IPS-15b (cell line): ENCODE measurements around the gene HDGFL2.

Experiments used
- H3K27me3 ChIP-seq: one replicate; pipeline ENCODE4 v1.6.1; 2013; ENCODE audit warnings: low read length; ENCODE audit not compliant: control insufficient read depth, insufficient read depth
- H3K36me3 ChIP-seq: one replicate; pipeline ENCODE4 v1.6.1; 2013; ENCODE audit warnings: low read length; ENCODE audit not compliant: control insufficient read depth, insufficient read depth
- H3K4me1 ChIP-seq: one replicate; pipeline ENCODE4 v1.6.1; 2013; ENCODE audit warnings: mild to moderate bottlenecking, low read length; ENCODE audit not compliant: control insufficient read depth, insufficient read depth
- H3K4me3 ChIP-seq: one replicate; pipeline ENCODE4 v1.5.1; 2013; ENCODE audit warnings: low read depth, low read length
- H3K9ac ChIP-seq: one replicate; pipeline ENCODE4 v1.6.1; 2013; ENCODE audit warnings: low read depth, mild to moderate bottlenecking, low read length
- H3K9me3 ChIP-seq: one replicate; pipeline ENCODE4 v1.6.1; 2013; ENCODE audit warnings: mild to moderate bottlenecking, low read length; ENCODE audit not compliant: control insufficient read depth, insufficient read depth

The HDGFL2 gene

DNA sequence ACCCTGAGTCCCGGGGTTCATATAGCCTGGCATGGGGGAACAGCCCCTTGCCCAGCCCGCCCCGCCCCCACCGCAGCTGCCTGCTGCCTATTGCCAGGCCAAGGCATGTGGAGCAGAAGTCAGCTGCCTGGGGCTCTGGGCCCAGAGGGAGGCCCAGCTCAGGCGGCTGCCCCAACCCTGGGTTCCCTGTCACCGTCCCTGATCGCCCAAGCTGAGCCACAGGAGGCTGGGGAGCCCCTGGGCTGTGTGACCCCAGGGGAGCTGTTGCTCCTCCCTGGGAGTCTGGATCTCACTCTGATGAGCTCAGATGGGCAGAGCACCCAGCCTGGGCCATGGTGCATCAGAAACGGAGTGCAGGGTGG lies 44.8 kb downstream of the HDGFL2 start:
- H3K27me3 ChIP-seq, result peaks cover 2% of the 10 kb centered on the region
- H3K9ac ChIP-seq, result no peak overlapping the region
- H3K9me3 ChIP-seq, result no peaks in the 10 kb centered on the region
- H3K36me3 ChIP-seq, result no peaks in the 10 kb centered on the region
- H3K4me1 ChIP-seq, result no peaks in the 10 kb centered on the region
- H3K4me3 ChIP-seq, result no peak overlapping the region

DNA sequence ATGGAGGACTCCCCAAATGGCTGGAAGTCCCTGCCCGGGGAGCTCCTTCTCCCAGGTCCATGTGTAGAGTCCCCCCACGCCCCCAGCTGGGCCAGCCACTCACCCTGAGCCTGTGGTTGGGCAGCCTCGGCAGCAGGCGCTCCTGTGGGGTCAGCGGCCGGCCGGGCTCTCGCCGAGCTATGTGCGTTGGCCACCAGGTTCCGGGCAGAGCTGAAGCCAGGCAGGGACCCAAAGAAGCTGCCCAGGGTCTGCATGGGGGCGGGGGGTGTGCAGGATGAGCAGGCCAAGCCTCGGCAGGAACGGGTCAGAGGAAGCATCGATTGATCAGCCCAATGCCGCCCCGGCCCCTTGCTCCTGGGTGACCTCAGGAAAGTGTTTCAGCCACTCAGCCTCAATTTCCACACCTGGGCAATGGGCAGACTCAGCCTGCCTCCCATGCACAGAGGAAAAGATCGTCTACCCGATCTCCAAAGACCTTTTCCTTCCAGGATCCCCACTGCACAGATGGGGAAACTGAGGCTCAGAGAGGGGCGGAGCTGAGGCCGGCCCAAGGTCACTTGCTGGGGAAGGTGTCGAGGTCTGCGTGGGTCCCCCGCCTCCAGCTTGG lies 45.5 kb downstream of the HDGFL2 start:
- H3K9ac ChIP-seq, result no peak overlapping the region
- H3K4me3 ChIP-seq, result no peak overlapping the region
- H3K36me3 ChIP-seq, result no peaks in the 10 kb centered on the region
- H3K4me1 ChIP-seq, result no peaks in the 10 kb centered on the region
- H3K9me3 ChIP-seq, result no peaks in the 10 kb centered on the region
- peaks cover 2% of the 10 kb centered on the region for H3K27me3 ChIP-seq

DNA sequence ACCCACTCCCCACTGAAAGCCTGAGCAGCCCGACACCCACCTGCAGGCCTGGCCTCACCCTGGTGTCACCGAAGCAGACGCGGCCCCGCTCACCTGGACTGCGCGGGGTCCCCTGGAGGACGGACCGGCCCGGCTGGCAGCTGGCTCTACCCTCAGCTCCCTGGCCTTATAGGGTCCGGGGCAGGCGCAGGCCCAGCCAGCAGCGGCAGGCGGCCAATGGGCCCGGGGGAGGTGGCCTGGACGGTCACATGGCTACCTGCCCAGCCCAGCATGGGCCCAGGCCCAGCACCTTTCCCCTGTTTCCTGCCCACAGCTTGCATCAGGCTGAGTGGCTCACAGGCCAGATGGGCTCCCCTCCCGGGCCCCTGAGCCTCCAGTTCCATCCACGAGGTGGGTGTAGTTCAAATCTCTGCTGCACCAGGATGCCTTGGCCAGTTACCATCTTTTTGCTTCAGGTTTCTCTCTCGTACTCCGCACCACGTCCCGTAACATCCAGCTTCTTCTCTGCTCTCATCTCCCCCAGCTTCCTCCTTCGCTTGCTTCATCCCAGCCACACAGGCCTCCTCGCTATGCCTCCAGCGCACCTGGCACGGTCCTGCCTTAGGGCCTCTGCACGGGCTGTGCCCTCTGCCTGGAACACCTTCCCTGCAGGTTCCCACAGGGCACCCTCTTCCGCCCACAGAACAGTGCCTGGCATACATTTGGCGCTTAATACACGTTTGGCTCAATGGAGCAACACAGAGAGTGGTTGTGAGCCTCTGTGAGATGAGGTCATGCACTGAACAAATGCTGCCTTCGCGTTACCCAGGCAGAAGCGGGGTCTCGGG lies 46.5 kb downstream of the HDGFL2 start, which contains the start of gene PLIN4:
PLIN4 (minus strand) TSS at position 142 of the 827 bp plus-strand sequence. CDS start 214 bp downstream, outside the sequence.
- H3K4me3 ChIP-seq, result no peak within 1 kb of the TSS
- H3K36me3 ChIP-seq, result no peaks in the 10 kb centered on the region
- H3K9ac ChIP-seq, result no peak within 1 kb of the TSS
- no peaks in the 10 kb centered on the region for H3K4me1 ChIP-seq
- no peaks in the 10 kb centered on the region for H3K9me3 ChIP-seq
- no peaks in the 10 kb centered on the region for H3K27me3 ChIP-seq

DNA sequence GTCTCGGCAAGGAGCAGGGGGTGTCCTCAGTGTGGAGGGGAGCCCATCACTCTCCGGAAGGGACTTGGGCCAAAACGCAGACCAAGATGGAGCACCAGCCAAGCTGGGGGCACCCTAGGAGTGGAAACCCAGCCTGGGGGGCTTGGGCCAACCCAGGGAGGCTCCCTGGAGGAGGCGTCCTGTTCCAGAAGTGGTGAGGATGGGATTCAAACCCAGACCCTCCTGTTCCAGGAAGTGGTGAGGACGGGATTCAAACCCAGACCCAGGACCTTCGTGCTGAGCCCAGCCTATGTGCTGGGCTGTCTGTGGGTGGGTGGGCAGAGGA lies 47.0 kb downstream of the HDGFL2 start:
- Histone ChIP-seq H3K4me3 (no peak overlapping the region), H3K9ac (no peak overlapping the region), H3K4me1 (no peaks in the 10 kb centered on the region), H3K27me3 (no peaks in the 10 kb centered on the region), H3K9me3 (no peaks in the 10 kb centered on the region), H3K36me3 (no peaks in the 10 kb centered on the region)

DNA sequence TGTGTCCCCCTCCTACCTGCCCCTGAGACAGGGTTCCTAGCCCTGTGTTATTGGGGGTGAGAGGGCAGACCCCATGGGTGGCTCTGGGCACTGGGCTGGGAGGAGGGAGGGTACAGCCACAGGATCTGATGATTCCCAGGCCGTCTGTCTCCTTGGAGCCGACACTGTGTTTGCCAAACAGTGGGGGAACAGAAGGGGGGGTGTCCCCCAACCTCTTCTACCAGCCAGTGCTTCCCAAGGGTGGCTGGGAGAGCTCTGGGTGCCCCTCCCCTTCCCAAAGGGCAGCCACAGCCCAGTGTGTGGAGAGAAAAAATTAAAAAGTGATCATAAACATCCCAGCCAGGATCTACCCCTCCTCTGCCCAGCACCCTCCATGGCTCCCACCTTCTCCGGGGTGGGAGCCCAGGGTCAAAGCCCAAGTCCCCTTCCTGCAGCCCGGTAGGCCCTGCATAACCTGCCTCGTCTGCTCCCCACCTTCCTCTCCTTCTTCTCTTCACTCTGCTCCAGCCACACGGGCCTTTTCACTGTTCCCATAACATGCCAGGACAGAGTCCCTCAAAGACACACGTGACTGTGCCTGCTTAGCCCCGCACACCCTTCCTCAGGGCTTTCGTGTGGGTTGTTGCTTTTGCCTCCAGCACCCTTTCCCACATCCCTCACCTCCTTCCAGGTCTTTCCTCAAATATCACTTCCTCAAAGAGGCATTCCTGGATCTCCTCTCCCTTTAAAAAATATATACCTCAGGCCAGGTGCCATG lies 47.6 kb downstream of the HDGFL2 start:
- H3K9me3 ChIP-seq, result no peaks in the 10 kb centered on the region
- H3K4me3 ChIP-seq, result no peak overlapping the region
- no peaks in the 10 kb centered on the region for H3K36me3 ChIP-seq
- H3K9ac ChIP-seq, result no peak overlapping the region
- H3K27me3 ChIP-seq, result no peaks in the 10 kb centered on the region
- no peaks in the 10 kb centered on the region for H3K4me1 ChIP-seq

DNA sequence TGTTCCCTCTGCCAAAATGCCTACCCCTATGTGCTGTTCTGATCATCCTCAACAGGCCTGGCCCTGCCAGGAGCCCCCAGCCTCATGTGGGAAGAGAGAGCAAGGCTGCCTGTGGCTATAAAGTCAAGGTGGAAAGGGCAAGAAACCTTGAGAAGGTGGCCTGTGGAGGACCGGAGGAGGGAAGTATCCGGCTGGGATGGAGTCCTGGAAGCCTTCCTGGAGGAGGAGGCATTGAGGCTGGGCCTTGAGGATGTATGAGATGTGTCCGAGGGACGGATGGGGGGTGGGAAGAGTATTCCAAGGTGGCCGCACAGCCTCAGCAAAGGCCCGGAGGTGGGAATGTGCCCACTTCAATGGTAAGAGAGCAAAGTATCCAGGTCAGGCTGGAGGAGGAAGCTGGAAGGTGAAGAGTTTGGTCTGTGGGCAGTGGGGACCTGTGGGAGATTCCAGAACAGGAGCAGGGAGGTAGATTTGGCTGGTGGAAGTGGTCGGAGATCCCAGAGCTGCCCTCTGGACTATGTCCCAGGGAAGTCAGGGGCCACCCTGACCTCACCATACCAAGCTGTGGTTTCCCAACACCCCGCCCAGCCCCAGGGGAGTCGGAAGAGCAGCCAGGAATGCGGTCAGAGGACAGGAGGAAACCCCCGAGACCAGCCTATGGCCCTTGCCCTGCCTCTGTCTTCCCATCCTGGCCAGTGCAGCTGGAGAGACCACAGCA lies 49.2 kb downstream of the HDGFL2 start:
- Histone ChIP-seq H3K9me3 (no peaks in the 10 kb centered on the region), H3K9ac (no peak overlapping the region), H3K4me3 (no peak overlapping the region), H3K36me3 (no peaks in the 10 kb centered on the region), H3K4me1 (no peaks in the 10 kb centered on the region), H3K27me3 (no peaks in the 10 kb centered on the region)

DNA sequence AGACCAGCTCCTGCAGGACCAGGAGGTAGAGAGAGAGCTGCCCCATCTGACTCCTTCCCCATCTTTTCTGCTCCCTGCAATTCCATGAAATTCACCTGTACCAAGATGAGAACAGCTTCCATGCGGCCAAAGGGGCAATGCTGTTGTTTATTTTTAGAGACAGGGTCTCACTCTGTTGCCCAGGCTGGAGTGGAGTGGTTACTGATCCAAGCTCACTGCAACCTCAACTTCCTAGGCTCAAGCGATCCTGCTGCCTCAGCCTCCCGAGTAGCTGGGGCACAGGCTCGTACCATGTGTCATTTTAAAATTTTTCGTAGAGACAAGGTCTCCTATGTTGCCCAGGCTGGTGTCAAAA lies 49.8 kb downstream of the HDGFL2 start:
- Histone ChIP-seq H3K4me3 (no peak overlapping the region), H3K4me1 (no peaks in the 10 kb centered on the region), H3K9me3 (no peaks in the 10 kb centered on the region), H3K36me3 (no peaks in the 10 kb centered on the region), H3K27me3 (no peaks in the 10 kb centered on the region), H3K9ac (no peak overlapping the region)

DNA sequence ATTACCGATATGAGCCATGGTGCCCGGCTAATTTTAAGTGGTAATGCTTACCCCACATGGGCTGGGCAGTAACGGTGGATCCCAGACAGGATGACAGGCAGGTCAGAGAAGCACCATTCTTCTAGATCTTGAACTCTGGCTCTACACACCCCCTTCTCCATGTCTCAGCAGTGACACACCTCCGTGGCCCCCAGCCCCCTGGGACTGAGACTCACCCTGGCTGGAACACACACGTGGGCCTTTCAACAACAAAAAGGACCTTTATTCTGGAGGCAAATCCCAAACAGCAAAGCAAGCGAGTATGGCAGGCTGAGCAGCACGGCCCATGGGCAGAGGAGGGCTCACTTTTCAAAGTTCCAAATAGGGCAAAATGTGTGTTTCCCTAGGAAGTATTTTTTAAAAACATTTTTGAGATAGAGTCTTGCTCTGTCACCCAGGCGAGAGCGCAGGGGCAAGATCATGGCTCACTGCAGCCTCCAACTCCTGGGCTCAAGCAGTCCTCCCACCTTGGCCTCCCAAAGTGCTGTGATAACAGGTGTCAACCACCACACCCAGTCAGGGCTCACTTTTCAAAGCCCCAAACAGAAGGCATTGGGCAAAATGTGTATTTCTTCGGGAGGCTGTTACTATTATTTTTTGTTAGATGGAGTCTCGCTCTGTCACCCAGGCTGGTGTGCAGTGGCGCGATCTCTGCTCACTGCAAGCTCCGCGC lies 50.4 kb downstream of the HDGFL2 start:
- H3K4me3 ChIP-seq, result no peak overlapping the region
- no peaks in the 10 kb centered on the region for H3K36me3 ChIP-seq
- no peak overlapping the region for H3K9ac ChIP-seq
- no peaks in the 10 kb centered on the region for H3K27me3 ChIP-seq
- H3K9me3 ChIP-seq, result no peaks in the 10 kb centered on the region
- no peaks in the 10 kb centered on the region for H3K4me1 ChIP-seq

DNA sequence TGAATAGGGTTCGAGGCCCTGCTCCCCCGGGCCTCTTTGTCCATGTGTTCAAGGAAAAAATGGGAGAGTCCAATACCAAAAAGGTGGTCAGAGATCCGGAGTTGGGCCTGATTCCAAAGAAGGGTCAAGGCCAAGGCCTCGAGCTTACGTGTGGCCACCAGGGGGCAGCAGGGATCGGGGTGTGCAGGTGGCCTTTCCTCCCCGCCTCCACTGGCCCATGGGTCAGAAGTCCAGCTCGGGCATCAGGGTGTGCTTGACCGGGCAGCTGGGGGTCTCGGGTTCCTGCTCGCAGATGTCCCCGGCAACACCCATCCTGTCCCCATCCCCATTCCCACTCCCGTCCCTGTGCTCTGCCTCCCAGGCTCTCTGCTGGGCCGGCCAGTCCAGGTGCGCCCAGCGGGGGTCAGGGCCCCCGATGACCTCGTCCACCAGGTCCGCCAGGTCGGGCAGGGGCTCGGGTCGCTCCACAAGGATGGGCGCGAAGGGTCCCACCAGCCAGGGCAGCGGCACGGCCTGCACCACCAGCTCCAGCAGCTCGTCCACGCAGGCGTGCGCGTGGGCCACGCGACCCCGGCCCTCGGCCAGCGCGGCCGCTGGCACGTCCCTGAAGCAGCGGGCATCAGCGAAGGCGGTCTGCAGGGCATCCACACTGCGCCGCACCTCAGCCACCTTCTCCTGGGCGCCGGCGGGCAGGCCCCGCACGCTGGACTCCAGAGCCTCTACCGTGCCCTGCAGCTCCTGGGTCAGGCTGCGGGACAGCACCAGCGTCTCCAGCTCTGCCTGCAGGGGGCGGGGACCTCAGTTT lies 51.4 kb downstream of the HDGFL2 start:
- H3K36me3 ChIP-seq, result no peaks in the 10 kb centered on the region
- H3K9ac ChIP-seq, result no peak overlapping the region
- H3K27me3 ChIP-seq, result no peaks in the 10 kb centered on the region
- no peak overlapping the region for H3K4me3 ChIP-seq
- H3K4me1 ChIP-seq, result no peaks in the 10 kb centered on the region
- no peaks in the 10 kb centered on the region for H3K9me3 ChIP-seq

DNA sequence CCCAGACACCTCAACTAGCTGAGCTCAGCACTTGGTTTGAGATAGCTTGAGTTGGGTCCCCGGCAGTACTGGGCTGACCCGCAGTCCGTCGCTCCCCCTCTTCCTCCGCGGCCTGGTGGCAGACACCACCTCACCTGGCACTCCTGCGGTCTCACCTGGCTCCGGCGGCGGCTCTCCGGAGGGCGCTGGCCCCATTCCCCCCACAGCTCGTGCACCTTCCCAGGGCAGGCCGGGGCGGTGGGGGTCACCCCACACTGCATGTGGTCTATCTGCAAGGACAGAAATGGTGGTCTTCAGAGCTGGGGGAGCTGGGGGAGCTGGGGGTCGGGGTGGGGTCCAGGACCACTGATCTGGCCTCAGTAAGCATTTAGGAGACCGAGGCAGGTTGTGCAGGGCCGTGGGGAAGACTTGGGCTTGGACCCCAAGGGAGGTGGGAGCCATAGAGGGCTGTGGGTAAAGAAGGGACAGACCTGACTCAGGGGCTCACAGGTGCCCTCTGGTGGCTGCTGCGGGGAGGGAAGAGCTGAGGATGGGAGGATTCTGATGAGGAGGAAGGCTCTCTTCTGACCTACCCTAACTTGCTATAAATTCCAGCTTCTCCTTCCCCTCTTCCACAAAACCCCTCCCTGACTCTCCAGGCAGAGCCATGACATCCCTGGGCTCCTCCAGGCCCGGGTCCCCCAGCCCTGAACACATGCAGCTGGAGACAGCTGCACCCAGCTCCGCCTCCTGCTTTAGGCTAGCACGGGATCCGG lies 52.9 kb downstream of the HDGFL2 start:
- no peak overlapping the region for H3K4me3 ChIP-seq
- no peaks in the 10 kb centered on the region for H3K27me3 ChIP-seq
- no peaks in the 10 kb centered on the region for H3K36me3 ChIP-seq
- no peak overlapping the region for H3K9ac ChIP-seq
- H3K9me3 ChIP-seq, result no peaks in the 10 kb centered on the region
- H3K4me1 ChIP-seq, result no peaks in the 10 kb centered on the region
